DOHH2 (cell line): ENCODE data around the gene LMTK2.

Source experiments
- H3F3A ChIP-seq: fragments of 200-600 bp; sonication (generic), shearing (Covaris generic); 2 replicates; pipeline ENCODE4 v1.6.0; 2016; ENCODE audit warnings: antibody characterized with exemption, mild to moderate bottlenecking; ENCODE audit not compliant: control insufficient read depth, insufficient read depth
- H3K27ac ChIP-seq: fragments of 200-600 bp; sonication (generic); 2 replicates; pipeline ENCODE4 v1.5.1; 2014; ENCODE audit warnings: low read depth, mild to moderate bottlenecking, low read length, moderate library complexity
- H3K27me3 ChIP-seq: fragments of 200-600 bp; sonication (generic); 2 replicates; pipeline ENCODE4 v1.6.1; 2014; ENCODE audit warnings: mild to moderate bottlenecking, low read length, mixed read lengths; ENCODE audit not compliant: control insufficient read depth
- H3K36me3 ChIP-seq: fragments of 200-600 bp; sonication (generic); 2 replicates; pipeline ENCODE4 v1.6.1; 2014; ENCODE audit warnings: mild to moderate bottlenecking, low read length, moderate library complexity, mixed read lengths; ENCODE audit not compliant: control insufficient read depth
- H3K4me1 ChIP-seq: fragments of 200-600 bp; sonication (generic); 2 replicates; pipeline ENCODE4 v1.6.1; 2014; ENCODE audit warnings: mild to moderate bottlenecking, low read length, mixed read lengths; ENCODE audit not compliant: control insufficient read depth
- H3K4me2 ChIP-seq: fragments of 200-600 bp; sonication (generic); 2 replicates; pipeline ENCODE4 v1.6.0; 2014; ENCODE audit warnings: mild to moderate bottlenecking, low read length, moderate library complexity
- H3K4me3 ChIP-seq: fragments of 200-600 bp; sonication (generic); 2 replicates; pipeline ENCODE4 v1.5.1; 2014; ENCODE audit warnings: mild to moderate bottlenecking, low read length, mixed read lengths
- H3K79me2 ChIP-seq: fragments of 200-600 bp; sonication (generic); 2 replicates; pipeline ENCODE4 v1.6.1; 2014; ENCODE audit warnings: mild to moderate bottlenecking, low read length, mixed read lengths; ENCODE audit not compliant: control insufficient read depth
- H3K9me2 ChIP-seq: fragments of 200-600 bp; sonication (generic); replicated peaks from 2 replicates; pipeline ENCODE4 v1.6.1; 2014; ENCODE audit warnings: mild to moderate bottlenecking, low read length, mixed read lengths; ENCODE audit not compliant: control insufficient read depth
- H3K9me3 ChIP-seq: fragments of 200-600 bp; sonication (generic); 2 replicates; pipeline ENCODE4 v1.6.1; 2014; ENCODE audit warnings: antibody characterized with exemption, low read length, mixed read lengths; ENCODE audit not compliant: control insufficient read depth, insufficient read depth
- H4K20me1 ChIP-seq: fragments of 200-600 bp; sonication (generic); 2 replicates; pipeline ENCODE4 v1.6.0; 2014; ENCODE audit warnings: low read depth, mild to moderate bottlenecking, antibody characterized with exemption, low read length, moderate library complexity; ENCODE audit not compliant: control insufficient read depth, insufficient read depth
- CTCF ChIP-seq: fragments of 200-600 bp; sonication (generic); IDR thresholded peaks from one replicate; pipeline ENCODE4 v1.5.1; 2014; ENCODE audit warnings: antibody characterized with exemption, mild to moderate bottlenecking, low read depth, low read length; ENCODE audit not compliant: poor library complexity, severe bottlenecking
- EZH2phosphoT487 ChIP-seq: fragments of 200-600 bp; sonication (generic); IDR thresholded peaks from 2 replicates; pipeline ENCODE4 v1.6.1; 2017; ENCODE audit warnings: borderline replicate concordance, mild to moderate bottlenecking, antibody characterized with exemption, low read length, moderate library complexity, mixed read lengths

The LMTK2 gene

GRCh38 chr7:98165827-98166667 lies 59.4 kb downstream of the LMTK2 start:
- Histone ChIP-seq H3K4me1 (peaks cover 7% of the 10 kb centered on the region), H3K4me3 (no peak overlapping the region), H3K36me3 (no peaks in the 10 kb centered on the region), H3K79me2 (no peaks in the 10 kb centered on the region), H3K27me3 (no peaks in the 10 kb centered on the region), H3F3A (no peaks in the 10 kb centered on the region), H4K20me1 (peaks cover 32% of the 10 kb centered on the region), H3K27ac (no peak overlapping the region), H3K4me2 (no peak overlapping the region), H3K9me3 (no peaks in the 10 kb centered on the region), H3K9me2 (no peaks in the 10 kb centered on the region)
- TF ChIP-seq EZH2phosphoT487 = no peak
- TF ChIP-seq CTCF = peak; percentile 71

- H3K9me2 ChIP-seq = no peaks in the 10 kb centered on the region
- no peaks in the 10 kb centered on the region for H3K27me3 ChIP-seq
- peaks cover 7% of the 10 kb centered on the region for H3K4me1 ChIP-seq
- TF ChIP-seq CTCF = no peak
- no peaks in the 10 kb centered on the region for H3K79me2 ChIP-seq
- no peaks in the 10 kb centered on the region; the same call in 1 of the 2 replicates for H3K36me3 ChIP-seq
- H3K9me3 ChIP-seq = no peaks in the 10 kb centered on the region
- no peaks in the 10 kb centered on the region for H3F3A ChIP-seq
- H3K4me2 ChIP-seq = no peak overlapping the region
- peaks cover 32% of the 10 kb centered on the region for H4K20me1 ChIP-seq
- no peak overlapping the region for H3K4me3 ChIP-seq
- no peak overlapping the region for H3K27ac ChIP-seq
Measured at GRCh38 chr7:98166668-98166970, 60.0 kb downstream of the LMTK2 start.

GRCh38 chr7:98167653-98168052 lies 61.0 kb downstream of the LMTK2 start:
- Histone ChIP-seq H3K4me2 (no peak overlapping the region), H4K20me1 (peaks cover 31% of the 10 kb centered on the region), H3K27ac (no peak overlapping the region), H3K27me3 (no peaks in the 10 kb centered on the region), H3K79me2 (no peaks in the 10 kb centered on the region), H3K9me3 (no peaks in the 10 kb centered on the region), H3K36me3 (peaks cover 3% of the 10 kb centered on the region; the same call in 1 of the 2 replicates), H3K4me1 (peaks cover 2% of the 10 kb centered on the region), H3K9me2 (no peaks in the 10 kb centered on the region), H3K4me3 (no peak overlapping the region), H3F3A (no peaks in the 10 kb centered on the region)
- TF ChIP-seq CTCF (no peak), EZH2phosphoT487 (no peak)
